Measurements from ENCODE around the gene COL6A3.

COL6A3 gene

GRCh38 chr2:237413777-237414661 lies at the start of gene COL6A3:
Gene COL6A3, minus strand, starts transcription at chr2:237414164. Its CDS starts 17,347 bp downstream, at chr2:237396817.
- no peak for FAIRE-seq
- DNase-seq (ENCODE audit: low spot score), result no peak

GRCh38 chr2:237459741-237460174 lies 45.8 kb upstream of the COL6A3 start:
- FAIRE-seq (no peak), DNase-seq (ENCODE audit: low spot score) (peak; percentile 52)

GRCh38 chr2:237459226-237459625 lies 45.3 kb upstream of the COL6A3 start:
- DNase-seq (ENCODE audit: low spot score), result no peak
- FAIRE-seq, result no peak

GRCh38 chr2:237458519-237458918 lies 44.6 kb upstream of the COL6A3 start:
- FAIRE-seq, result no peak

GRCh38 chr2:237457388-237457941 lies 43.5 kb upstream of the COL6A3 start:
- DNase-seq (ENCODE audit: low spot score) (no peak), FAIRE-seq (peak; percentile 66)

More at GRCh38 chr2:237458519-237458918, 44.6 kb upstream of the COL6A3 start:
- DNase-seq (ENCODE audit: low spot score), result no peak

- peak; percentile 79 for FAIRE-seq
- DNase-seq (ENCODE audit: low spot score), result peak; percentile 90
These were observed 42.4 kb upstream of the COL6A3 start for GRCh38 chr2:237456200-237456843.

GRCh38 chr2:237455764-237456163 lies 41.8 kb upstream of the COL6A3 start:
- FAIRE-seq (peak; percentile 46), DNase-seq (ENCODE audit: low spot score) (no peak)

GRCh38 chr2:237453671-237454070 lies 39.7 kb upstream of the COL6A3 start:
- FAIRE-seq (no peak), DNase-seq (ENCODE audit: low spot score) (no peak)

- FAIRE-seq (no peak), DNase-seq (ENCODE audit: low spot score) (no peak)
These were observed 38.9 kb upstream of the COL6A3 start for GRCh38 chr2:237452861-237453260.

GRCh38 chr2:237451643-237452469 lies 37.9 kb upstream of the COL6A3 start:
- FAIRE-seq, result no peak
- DNase-seq (ENCODE audit: low spot score), result no peak

GRCh38 chr2:237450583-237450982 lies 36.6 kb upstream of the COL6A3 start:
- no peak for FAIRE-seq
- DNase-seq (ENCODE audit: low spot score), result no peak

- DNase-seq (ENCODE audit: low spot score), result no peak
- FAIRE-seq, result peak; percentile 40
These were observed 36.1 kb upstream of the COL6A3 start for GRCh38 chr2:237450108-237450507.

- no peak for DNase-seq (ENCODE audit: low spot score)
These were observed 35.4 kb upstream of the COL6A3 start for GRCh38 chr2:237449193-237449881.

GRCh38 chr2:237448626-237449025 lies 34.7 kb upstream of the COL6A3 start:
- FAIRE-seq, result no peak
- DNase-seq (ENCODE audit: low spot score), result no peak

More at GRCh38 chr2:237449193-237449881, 35.4 kb upstream of the COL6A3 start:
- FAIRE-seq, result no peak

GRCh38 chr2:237448171-237448570 lies 34.2 kb upstream of the COL6A3 start:
- no peak for DNase-seq (ENCODE audit: low spot score)

GRCh38 chr2:237447496-237447895 lies 33.5 kb upstream of the COL6A3 start:
- no peak for DNase-seq (ENCODE audit: low spot score)
- FAIRE-seq, result no peak

More at GRCh38 chr2:237448171-237448570, 34.2 kb upstream of the COL6A3 start:
- FAIRE-seq, result no peak

- no peak for DNase-seq (ENCODE audit: low spot score)
- no peak for FAIRE-seq
These were observed 32.3 kb upstream of the COL6A3 start for GRCh38 chr2:237446338-237446665.

GRCh38 chr2:237445611-237446337 lies 31.8 kb upstream of the COL6A3 start:
- FAIRE-seq (no peak), DNase-seq (ENCODE audit: low spot score) (no peak)

- FAIRE-seq, result no peak
- no peak for DNase-seq (ENCODE audit: low spot score)
These were observed 30.1 kb upstream of the COL6A3 start for GRCh38 chr2:237444071-237444470.

Data from urothelium cell line (cell line).